ENCODE measurements around the gene CCDC86. TPM values are rescaled to one million over a fixed set of nuclear protein-coding genes. Genes with fewer than 3 reads are reported as not detected.

The CCDC86 gene
- total and polyA plus RNA-seq, 12 donors = 14.7 to 52.4 (median 29.8) TPM

- no peak for DNase-seq
- peaks cover 0 to 39% of the 10 kb centered on the region in 2 donors for H3K36me3 ChIP-seq (replicated peaks in 1 of 2)
Measured at GRCh38 chr11:60851327-60852104, 9.6 kb downstream of the CCDC86 start.

GRCh38 chr11:60852117-60852981, 10.4 kb downstream of the CCDC86 start:
- H3K4me3 ChIP-seq = no peak overlapping the region
- TF ChIP-seq POLR2A (IDR thresholded peaks at IDR 0.05) (no peak), CTCF (IDR thresholded peaks at IDR 0.05) (no peak)
- H3K27me3 ChIP-seq = no peaks in the 10 kb centered on the region

More at GRCh38 chr11:60851327-60852104, 9.6 kb downstream of the CCDC86 start:
- intact Hi-C loops (cut with DNase I) = no loop called here
- Histone ChIP-seq H3K27ac (no peak overlapping the region), H3K4me1 (replicated peaks in 1 of 2) (no peaks in the 10 kb centered on the region), H3K9me3 (replicated peaks in 1 of 3) (no peaks in the 10 kb centered on the region), H3K27me3 (no peaks in the 10 kb centered on the region), H3K4me3 (no peak overlapping the region)
- TF ChIP-seq POLR2A (IDR thresholded peaks at IDR 0.05) = no peak
- TF ChIP-seq CTCF (IDR thresholded peaks at IDR 0.05) = no peak
- 90 to 94% (median 94%) methylated on average over 14 to 17 of the region's 17 CpGs for WGBS, 4 donors

GRCh38 chr11:60852982-60853950, 11.4 kb downstream of the CCDC86 start:
- Histone ChIP-seq H3K27me3 (no peaks in the 10 kb centered on the region), H3K4me3 (no peak overlapping the region), H3K9me3 (replicated peaks in 1 of 3) (no peaks in the 10 kb centered on the region), H3K4me1 (replicated peaks in 1 of 2) (no peaks in the 10 kb centered on the region), H3K27ac (no peak overlapping the region), H3K36me3 (replicated peaks in 1 of 2) (peaks cover 0 to 32% of the 10 kb centered on the region in 2 donors)
- 83 to 93% (median 89%) methylated on average over 46 to 68 of the region's 68 CpGs for WGBS, 4 donors
- no peak for DNase-seq
- TF ChIP-seq POLR2A (IDR thresholded peaks at IDR 0.05) (no peak), CTCF (IDR thresholded peaks at IDR 0.05) (no peak)
- intact Hi-C loops (cut with DNase I) = no loop called here

More at GRCh38 chr11:60852117-60852981, 10.4 kb downstream of the CCDC86 start:
- H3K9me3 ChIP-seq (replicated peaks in 1 of 3) = no peaks in the 10 kb centered on the region
- no peak overlapping the region for H3K27ac ChIP-seq
- intact Hi-C loops (cut with DNase I) = no loop called here
- 71 to 82% (median 78%) methylated on average over 44 to 78 of the region's 78 CpGs for WGBS, 4 donors
- H3K4me1 ChIP-seq (replicated peaks in 1 of 2) = no peaks in the 10 kb centered on the region
- no peak for DNase-seq
- H3K36me3 ChIP-seq (replicated peaks in 1 of 2) = peaks cover 0 to 39% of the 10 kb centered on the region in 2 donors

Measured in adrenal gland (tissue), 12 donors.